Activated CD8-positive, alpha-beta T cell treated with anti-CD3 and anti-CD28 coated beads for 36 hours (primary cell): Measurements from ENCODE around the gene MGMT. TPM values are rescaled to one million over a fixed set of nuclear protein-coding genes. Genes with fewer than 3 reads are reported as not detected.

Experiments
- ATAC-seq: fragments of 200-7000 bp; cut with Tn5 transposase; one replicate; pipeline ENCODE4 v1.10.0; 2021; ENCODE audit warnings: mild to moderate bottlenecking, moderate library complexity
- CTCF ChIA-PET: fragments of 350-600 bp; sonication (Branson Sonifier 250); formaldehyde crosslinking; loops from one replicate; lab custom pipeline; 2021; ENCODE audit warnings: antibody characterized with exemption; lab: Charles Lee
- POLR2A ChIA-PET: fragments of 350-600 bp; sonication (Branson Sonifier 250); formaldehyde crosslinking; loops from one replicate; lab custom pipeline; 2021; ENCODE audit warnings: antibody characterized with exemption; lab: Charles Lee
- DNase-seq: peaks from one replicate; pipeline ENCODE4 v3.0.0-alpha.2; 2020
- H3K27ac Mint-ChIP-seq: one replicate; pipeline ENCODE4 v1.8.0; 2021; ENCODE audit warnings: mild to moderate bottlenecking, mixed read lengths
- H3K27me3 Mint-ChIP-seq: one replicate; pipeline ENCODE4 v1.8.0; 2021; ENCODE audit warnings: mixed read lengths
- H3K36me3 Mint-ChIP-seq: one replicate; pipeline ENCODE4 v1.8.0; 2021; ENCODE audit warnings: low read depth, mixed read lengths
- H3K4me1 Mint-ChIP-seq: one replicate; pipeline ENCODE4 v1.8.0; 2021; ENCODE audit warnings: low read depth, mixed read lengths
- H3K4me3 Mint-ChIP-seq: one replicate; pipeline ENCODE4 v1.8.0; 2021; ENCODE audit warnings: mild to moderate bottlenecking, moderate library complexity, mixed read lengths
- H3K9me3 Mint-ChIP-seq: one replicate; pipeline ENCODE4 v1.8.0; 2021; ENCODE audit warnings: mixed read lengths
- CTCF ChIP-seq: fragments of 200-600 bp; IDR thresholded peaks from one replicate; pipeline ENCODE4 v1.8.0; 2022; ENCODE audit warnings: antibody characterized with exemption, mild to moderate bottlenecking
- intact Hi-C: fragments of 100-400 bp; cut with micrococcal nuclease; formaldehyde crosslinking; loops from one replicate; pipeline ENCODE4 v1.10.0; 2022
- total RNA-seq, 2 experiments: library from RNA; stranded (reverse); gene quantifications; one replicate each; pipeline ENCODE4 v1.2.3, GENCODE V29; 2021

The MGMT gene
- total RNA-seq, 2 experiments from 2014 or later, result 16.2 to 17.0 TPM

GRCh38 chr10:129707406-129708388 lies 240.7 kb downstream of the MGMT start:
- intact Hi-C loops, result no loop called here
- no peak for DNase-seq
- no peaks in the 10 kb centered on the region for H3K27me3 Mint-ChIP-seq
- peaks cover 6% of the 10 kb centered on the region for H3K4me1 Mint-ChIP-seq
- ChIA-PET POLR2A (no interaction called here), CTCF (no interaction called here)
- no peak for TF ChIP-seq CTCF
- no peak overlapping the region for H3K4me3 Mint-ChIP-seq
- H3K36me3 Mint-ChIP-seq, result peaks cover 42% of the 10 kb centered on the region
- H3K9me3 Mint-ChIP-seq, result no peaks in the 10 kb centered on the region
- no peak for ATAC-seq
- H3K27ac Mint-ChIP-seq, result no peak overlapping the region

- Mint-ChIP-seq H3K27me3 (no peaks in the 10 kb centered on the region), H3K27ac (no peak overlapping the region), H3K4me3 (no peak overlapping the region), H3K9me3 (no peaks in the 10 kb centered on the region), H3K36me3 (peaks cover 44% of the 10 kb centered on the region), H3K4me1 (no peaks in the 10 kb centered on the region)
- ChIA-PET CTCF (no interaction called here), POLR2A (no interaction called here)
- ATAC-seq (no peak), DNase-seq (no peak)
- intact Hi-C loops, result no loop called here
- TF ChIP-seq CTCF, result no peak
Measured at GRCh38 chr10:129709101-129709500, 242.1 kb downstream of the MGMT start.

GRCh38 chr10:129709627-129710509 lies 242.8 kb downstream of the MGMT start:
- Mint-ChIP-seq H3K4me1 (no peaks in the 10 kb centered on the region), H3K27me3 (no peaks in the 10 kb centered on the region), H3K36me3 (peaks cover 41% of the 10 kb centered on the region), H3K27ac (no peak overlapping the region), H3K9me3 (no peaks in the 10 kb centered on the region), H3K4me3 (no peak overlapping the region)
- no peak for TF ChIP-seq CTCF
- ChIA-PET POLR2A (no interaction called here), CTCF (no interaction called here)
- DNase-seq (no peak), ATAC-seq (no peak)
- intact Hi-C loops, result no loop called here

GRCh38 chr10:129710510-129710847 lies 243.4 kb downstream of the MGMT start:
- ChIA-PET CTCF (no interaction called here), POLR2A (no interaction called here)
- Mint-ChIP-seq H3K36me3 (peaks cover 38% of the 10 kb centered on the region), H3K9me3 (no peaks in the 10 kb centered on the region), H3K4me1 (no peaks in the 10 kb centered on the region), H3K4me3 (no peak overlapping the region), H3K27me3 (no peaks in the 10 kb centered on the region), H3K27ac (no peak overlapping the region)
- TF ChIP-seq CTCF, result no peak
- intact Hi-C loops, result no loop called here
- no peak for DNase-seq
- ATAC-seq, result no peak
